ENCODE data around the gene SLC25A41.
A peak's percentile ranks its signal among the peaks of the same experiment; 100 is the strongest.

SLC25A41 gene

GRCh38 chr19:6433663-6434062 lies at the start of gene SLC25A41:
SLC25A41 (minus strand) TSS chr19:6433763; CDS start chr19:6433693, 70 bp downstream.
- FAIRE-seq = no peak

- FAIRE-seq = no peak
These were observed 49.7 kb upstream of the SLC25A41 start for GRCh38 chr19:6483235-6483634.

GRCh38 chr19:6482343-6482686 lies 48.8 kb upstream of the SLC25A41 start:
- no peak for FAIRE-seq

GRCh38 chr19:6481541-6482342 lies 48.2 kb upstream of the SLC25A41 start, which contains the start of gene DENND1C:
DENND1C (minus strand) TSS chr19:6481787; CDS start chr19:6481695, 92 bp downstream.
- FAIRE-seq = no peak

DNA sequence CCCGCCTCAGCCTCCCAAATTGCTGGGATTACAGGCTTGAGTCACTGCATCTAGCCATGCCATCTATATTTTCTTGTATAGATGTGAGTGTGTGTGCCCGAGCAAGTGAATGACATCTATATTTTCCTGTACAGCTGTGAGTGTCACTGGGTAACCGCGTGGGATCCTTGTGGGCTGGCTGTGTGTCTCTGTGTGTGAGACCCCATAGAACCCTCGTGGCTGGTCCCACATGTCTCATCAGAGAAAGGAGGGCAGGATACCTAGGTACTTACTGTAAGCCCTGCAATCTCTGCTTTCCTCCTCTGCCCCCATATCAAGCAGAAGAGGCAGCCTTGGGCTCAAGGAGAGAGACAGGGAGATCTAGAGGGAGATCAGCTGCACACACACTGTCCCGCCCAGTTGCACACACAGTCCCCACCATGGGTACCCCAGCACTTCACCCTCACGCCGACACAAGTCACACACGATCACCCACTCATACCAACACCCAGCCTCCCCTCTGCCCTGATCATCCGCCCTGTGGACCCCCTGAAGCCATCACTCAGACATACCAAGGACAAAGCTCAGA lies 47.4 kb upstream of the SLC25A41 start:
- no peak for FAIRE-seq

DNA sequence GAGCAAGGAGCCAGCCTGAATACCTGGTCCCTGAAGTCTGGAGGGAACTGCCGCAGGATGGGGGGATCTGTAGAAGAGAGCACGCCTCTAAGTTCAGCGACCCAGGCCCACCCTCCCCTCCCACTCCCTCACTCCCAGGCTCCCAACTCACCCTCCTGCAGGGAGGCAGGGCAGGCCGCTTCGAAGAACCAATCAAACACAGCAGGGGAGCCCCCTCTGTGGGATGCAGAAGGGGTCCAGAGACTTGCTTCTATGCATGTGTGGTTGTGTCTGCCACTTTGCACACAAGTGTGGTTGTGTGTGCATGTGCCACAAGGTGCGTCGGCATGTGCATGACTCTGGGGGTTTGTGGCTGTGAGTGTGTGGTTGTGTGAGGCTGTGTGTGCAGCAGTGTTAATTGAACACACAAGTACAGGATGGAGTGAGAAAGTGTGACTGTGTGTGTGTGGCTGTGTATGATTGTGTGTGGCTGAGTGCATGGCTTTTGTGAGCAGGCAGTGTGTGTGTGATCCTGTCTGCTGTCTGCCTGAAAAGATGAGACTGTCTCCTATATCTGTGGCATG lies 46.4 kb upstream of the SLC25A41 start:
- FAIRE-seq = no peak

DNA sequence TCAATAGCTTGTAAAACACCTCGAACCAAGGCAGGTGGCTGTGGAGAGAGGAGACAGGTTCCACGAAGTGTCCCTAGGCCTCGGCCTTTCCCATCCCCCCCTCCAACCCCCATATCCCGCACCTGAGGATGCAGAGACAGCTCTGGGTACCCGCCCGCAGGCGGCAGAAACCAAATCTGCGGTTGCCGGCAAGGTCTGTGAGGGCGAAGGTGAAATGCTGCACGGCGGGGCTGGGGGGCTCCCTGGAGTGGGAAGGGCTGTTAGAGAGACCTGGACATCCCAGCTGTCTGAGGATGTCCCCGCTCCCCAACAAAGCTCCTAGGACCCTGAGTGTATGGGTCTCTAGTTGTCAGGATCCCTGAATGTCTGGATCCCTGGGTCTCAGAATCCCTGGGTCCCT lies 45.3 kb upstream of the SLC25A41 start:
- no peak for FAIRE-seq

DNA sequence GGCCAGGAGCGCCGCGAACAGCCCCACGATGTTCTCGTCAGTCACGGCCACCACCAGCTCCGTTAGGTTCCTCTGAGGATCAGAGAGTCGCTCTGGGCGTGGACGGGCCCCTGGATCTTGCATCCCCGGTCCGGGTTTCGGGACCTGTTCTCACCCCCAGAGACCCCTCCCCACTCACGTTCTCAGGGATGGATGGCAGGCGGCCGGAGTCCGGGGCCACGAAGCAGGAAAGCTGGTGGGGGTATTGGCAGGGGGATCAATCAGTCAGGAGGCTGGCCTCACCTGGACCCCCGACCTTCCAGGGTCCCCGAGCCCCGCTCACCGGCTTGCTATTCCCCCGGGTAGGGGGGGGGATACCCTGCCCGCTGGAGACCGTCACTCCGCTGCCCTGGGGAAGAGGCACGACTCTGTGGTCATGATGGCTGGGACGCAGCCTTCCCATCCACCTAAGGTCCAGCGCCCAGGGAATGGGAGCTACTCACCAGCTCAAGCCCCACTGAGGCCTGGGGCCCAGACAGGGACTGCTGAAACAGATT lies 43.4 kb upstream of the SLC25A41 start:
- no peak for FAIRE-seq

DNA sequence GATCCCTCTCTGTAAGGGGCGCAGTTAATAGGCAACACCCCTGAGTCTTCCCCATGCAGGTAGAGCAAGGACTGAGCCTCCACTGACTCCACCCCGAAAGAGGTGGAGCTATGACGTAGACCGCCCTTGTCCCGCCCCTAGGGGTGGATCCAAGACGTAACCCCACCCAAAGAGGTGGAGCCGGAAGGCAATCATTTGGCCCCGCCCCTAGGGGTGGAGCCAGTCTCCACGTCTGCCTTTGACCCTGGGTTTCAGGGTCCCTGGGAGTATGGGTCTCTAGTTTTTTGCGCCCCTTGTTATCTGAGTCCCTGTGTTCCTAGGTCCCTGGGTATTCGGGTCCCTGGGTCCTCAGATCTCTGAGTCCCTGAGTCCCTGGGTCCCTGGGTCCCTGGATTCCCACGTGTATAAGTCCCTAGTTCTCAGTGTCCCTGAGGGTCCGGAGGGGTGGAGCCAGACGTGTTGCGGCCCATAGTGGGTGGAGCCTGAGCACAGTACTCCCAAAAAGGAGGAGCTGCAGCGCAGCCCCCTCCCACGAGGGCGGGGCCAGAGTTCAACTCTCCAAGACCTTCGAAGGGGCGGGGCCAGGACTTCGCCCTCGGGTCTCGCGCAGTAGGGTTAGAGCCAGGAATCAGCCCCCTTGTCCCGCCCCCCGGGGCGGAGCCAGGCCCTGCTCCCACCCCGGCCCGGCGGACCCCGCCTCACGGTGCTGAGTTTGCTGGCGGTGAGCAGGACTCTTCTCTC lies 42.8 kb upstream of the SLC25A41 start:
- FAIRE-seq = no peak

GRCh38 chr19:6475321-6476108 lies 42.0 kb upstream of the SLC25A41 start:
- FAIRE-seq = no peak

GRCh38 chr19:6473647-6474046 lies 40.1 kb upstream of the SLC25A41 start:
- no peak for FAIRE-seq

DNA sequence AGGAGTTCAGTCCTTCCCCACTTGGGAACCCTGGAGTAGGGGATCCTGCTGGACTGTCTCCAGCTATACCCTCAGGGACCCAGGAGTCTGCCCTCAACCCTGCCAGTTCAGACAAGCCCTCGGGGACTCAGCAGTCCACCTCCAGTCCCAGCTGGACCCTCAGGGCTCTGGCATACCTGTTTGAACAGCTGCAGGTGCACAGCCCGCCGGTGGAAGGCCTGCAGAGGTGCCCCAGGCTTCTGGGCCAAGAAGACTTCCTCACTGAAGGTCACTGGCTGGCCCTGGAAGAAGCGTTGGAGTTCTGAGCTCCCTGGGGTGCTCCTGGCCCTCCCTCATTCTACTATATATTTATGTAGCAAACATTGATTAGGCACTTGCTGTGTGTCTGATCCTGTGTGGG lies 39.1 kb upstream of the SLC25A41 start:
- FAIRE-seq = no peak

DNA sequence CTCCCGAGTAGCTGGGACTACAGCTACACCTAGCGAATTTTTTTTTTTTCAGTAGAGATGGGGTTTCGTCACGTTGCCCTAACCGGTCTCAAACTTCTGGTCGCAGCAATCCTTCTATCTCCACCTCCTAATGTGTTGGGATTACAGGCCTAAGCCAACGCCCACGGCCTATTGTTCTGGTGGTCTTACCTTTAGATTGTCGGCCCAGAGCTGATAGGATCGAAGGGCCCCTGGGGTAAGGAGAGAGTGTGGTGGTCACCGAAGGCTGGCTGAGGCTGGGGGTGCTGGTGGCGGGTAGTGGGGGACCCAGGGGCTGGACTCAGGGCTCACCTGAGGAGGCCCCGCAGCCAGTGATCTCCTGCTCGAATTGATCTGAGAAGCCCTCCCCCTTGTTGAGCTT lies 37.5 kb upstream of the SLC25A41 start:
- no peak for FAIRE-seq

- FAIRE-seq = no peak
These were observed 36.6 kb upstream of the SLC25A41 start for GRCh38 chr19:6470173-6470572.

- no peak for FAIRE-seq
These were observed 33.8 kb upstream of the SLC25A41 start for GRCh38 chr19:6467384-6467783.

DNA sequence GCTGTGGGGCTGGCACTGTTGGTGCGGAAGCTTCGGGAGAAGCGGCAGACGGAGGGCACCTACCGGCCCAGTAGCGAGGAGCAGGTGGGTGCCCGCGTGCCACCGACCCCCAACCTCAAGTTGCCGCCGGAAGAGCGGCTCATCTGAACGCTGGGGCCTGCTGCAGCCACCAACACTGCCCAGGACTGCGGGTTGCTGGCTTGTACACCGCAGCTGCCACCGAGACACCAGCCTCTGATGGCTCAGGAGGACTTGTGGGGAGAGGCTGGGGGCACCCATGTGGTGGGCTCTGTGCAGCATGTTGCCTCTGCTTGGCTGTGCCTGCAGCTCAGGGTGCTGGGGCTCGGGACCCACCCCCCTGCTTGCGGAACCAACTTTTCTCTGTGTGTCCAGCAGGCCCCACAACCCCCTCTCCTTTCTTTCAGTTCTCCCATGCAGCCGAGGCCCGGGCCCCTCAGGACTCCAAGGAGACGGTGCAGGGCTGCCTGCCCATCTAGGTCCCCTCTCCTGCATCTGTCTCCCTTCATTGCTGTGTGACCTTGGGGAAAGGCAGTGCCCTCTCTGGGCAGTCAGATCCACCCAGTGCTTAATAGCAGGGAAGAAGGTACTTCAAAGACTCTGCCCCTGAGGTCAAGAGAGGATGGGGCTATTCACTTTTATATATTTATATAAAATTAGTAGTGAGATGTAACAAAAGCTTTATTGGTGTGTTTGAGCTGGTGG lies 33.1 kb upstream of the SLC25A41 start:
- FAIRE-seq = no peak

DNA sequence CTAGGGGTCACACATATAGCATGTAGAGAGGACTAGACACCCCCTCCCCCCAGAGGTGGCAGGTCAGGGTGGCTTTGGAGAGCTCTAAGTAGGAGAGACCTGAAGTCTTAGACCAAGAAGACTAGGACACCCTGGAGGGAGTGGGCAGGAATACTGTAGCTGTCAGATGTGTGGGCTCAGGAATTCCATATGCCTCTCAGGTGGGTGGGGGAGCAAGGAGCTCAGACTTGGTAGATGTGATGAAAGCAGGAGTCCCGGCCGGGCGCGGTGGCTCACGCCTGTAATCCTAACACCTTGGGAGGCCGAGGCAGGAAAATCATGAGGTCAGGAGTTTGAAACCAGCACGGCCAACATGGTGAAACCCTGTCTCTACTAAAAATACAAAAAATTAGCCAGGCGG lies 32.1 kb upstream of the SLC25A41 start:
- FAIRE-seq = no peak

DNA sequence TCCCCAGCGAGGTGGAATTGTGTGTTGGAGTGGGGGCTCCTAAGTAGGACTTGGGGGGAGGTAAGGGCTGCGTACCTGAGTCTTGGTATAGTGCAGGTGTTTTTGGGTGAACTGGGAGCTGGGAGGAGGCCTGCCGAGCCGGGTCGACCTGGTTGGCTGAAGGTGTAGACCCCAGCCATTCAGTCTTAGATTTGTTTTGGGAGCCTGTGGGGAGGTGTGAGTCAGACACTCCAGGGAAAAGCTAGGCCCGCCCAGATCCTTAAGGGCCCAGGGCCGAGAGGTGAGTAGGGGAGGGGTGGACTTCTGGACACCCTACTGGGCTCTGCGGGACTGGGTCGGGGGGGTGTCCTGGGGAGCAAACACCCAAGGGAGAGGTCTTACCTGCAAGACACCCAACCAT lies 31.4 kb upstream of the SLC25A41 start:
- FAIRE-seq = no peak

DNA sequence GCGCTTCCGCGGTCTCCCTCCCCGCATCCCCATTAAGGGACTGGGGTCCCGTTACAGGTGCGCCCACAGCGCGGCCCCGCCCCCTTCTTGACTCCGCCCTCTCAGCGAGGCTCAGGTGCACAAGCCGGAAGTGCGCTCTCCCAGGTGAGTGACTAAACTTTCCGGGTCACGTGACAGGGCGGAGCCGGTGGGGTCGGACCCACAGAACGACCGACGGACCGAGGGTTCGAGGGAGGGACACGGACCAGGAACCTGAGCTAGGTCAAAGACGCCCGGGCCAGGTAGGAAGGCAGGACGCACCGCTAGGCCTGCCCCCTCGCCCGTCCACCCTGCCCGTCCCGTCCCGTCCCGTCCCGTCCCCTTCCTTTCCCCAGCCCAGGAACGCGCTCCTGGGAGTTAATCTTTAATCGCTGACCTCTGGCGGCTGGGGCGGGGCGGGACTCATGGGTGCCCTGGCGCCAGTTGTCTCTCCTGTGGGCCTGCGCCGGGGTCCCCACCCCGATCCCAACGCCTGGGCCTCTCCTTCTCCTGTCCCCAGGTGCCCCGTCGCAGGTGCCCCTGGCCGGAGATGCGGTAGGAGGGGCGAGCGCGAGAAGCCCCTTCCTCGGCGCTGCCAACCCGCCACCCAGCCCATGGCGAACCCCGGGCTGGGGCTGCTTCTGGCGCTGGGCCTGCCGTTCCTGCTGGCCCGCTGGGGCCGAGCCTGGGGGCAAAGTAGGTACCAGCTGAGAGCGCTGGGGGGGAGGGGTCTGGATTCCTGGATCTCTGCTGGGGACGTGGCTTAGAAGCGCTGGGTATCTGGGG lies 30.7 kb upstream of the SLC25A41 start, which contains the start of gene CRB3:
Gene CRB3, plus strand, starts transcription at position 202 of the 804 bp plus-strand sequence. Its CDS starts 431 bp downstream, at position 633.
- FAIRE-seq = no peak

DNA sequence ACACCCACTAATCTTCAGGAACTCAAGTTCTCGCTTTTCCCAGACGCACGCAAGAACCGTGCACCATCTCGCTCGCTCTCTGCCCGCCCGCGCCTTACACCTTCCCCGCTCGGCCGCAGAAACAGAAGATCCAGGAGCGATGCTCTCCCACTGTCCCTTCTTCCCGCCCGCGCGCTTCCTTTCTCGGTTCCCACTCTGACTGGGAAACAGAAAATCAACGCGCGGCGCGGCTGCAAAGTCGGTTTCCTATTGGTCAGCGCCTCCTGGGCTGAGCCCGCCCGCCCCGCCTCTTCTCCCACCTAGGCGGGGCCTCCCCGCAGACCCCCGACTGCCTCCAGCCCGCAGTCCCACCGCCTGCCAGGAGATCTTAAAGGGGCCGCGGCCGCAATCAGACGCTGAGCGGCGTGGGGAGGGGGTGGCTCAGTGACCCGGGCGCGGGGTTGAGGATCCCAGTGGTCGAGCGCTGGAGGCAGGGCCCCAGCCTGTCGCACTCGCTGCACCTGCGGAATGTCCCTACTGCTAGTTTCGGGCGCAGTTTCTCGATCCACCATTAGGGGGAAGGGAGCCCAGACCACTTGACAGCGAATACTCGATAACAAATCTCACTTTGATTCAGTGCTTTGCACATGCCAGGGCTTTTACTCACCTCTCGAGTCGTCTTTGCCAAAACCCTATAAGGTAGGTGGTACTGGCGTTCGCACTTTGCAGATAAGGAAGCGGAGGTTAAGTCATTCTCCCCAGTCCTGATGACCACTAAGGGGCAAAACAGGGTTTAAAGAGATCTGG lies 26.7 kb upstream of the SLC25A41 start:
- FAIRE-seq = peak; percentile 90
